Measurements from ENCODE around the gene IFT57.

The IFT57 gene

GRCh38 chr3:108241721-108242120 is 19.5 kb upstream of the IFT57 start:
- Histone ChIP-seq H3K4me1 (ENCODE audit: control insufficient read depth, insufficient read depth, low read length) (no peaks in the 10 kb centered on the region; the same call in 1 of the 2 replicates), H3K9me3 (ENCODE audit: control insufficient read depth, insufficient read depth, low read depth, low read length) (peaks cover 17% of the 10 kb centered on the region), H3K4me3 (ENCODE audit: low read depth, low read length) (no peak overlapping the region), H3K27me3 (ENCODE audit: control insufficient read depth, insufficient read depth, low read length) (no peaks in the 10 kb centered on the region), H3K27ac (ENCODE audit: low read depth, low read length) (no peak overlapping the region), H3K36me3 (ENCODE audit: control insufficient read depth, insufficient read depth, low read length) (no peaks in the 10 kb centered on the region), H3K9ac (ENCODE audit: low read length) (no peak overlapping the region)

GRCh38 chr3:108241146-108241545 is 18.9 kb upstream of the IFT57 start:
- no peaks in the 10 kb centered on the region; the same call in 1 of the 2 replicates for H3K4me1 ChIP-seq (ENCODE audit: control insufficient read depth, insufficient read depth, low read length)
- H3K27ac ChIP-seq (ENCODE audit: low read depth, low read length): no peak overlapping the region
- no peaks in the 10 kb centered on the region for H3K27me3 ChIP-seq (ENCODE audit: control insufficient read depth, insufficient read depth, low read length)
- no peak overlapping the region for H3K9ac ChIP-seq (ENCODE audit: low read length)
- H3K9me3 ChIP-seq (ENCODE audit: control insufficient read depth, insufficient read depth, low read depth, low read length): peaks cover 17% of the 10 kb centered on the region
- H3K36me3 ChIP-seq (ENCODE audit: control insufficient read depth, insufficient read depth, low read length): no peaks in the 10 kb centered on the region
- no peak overlapping the region for H3K4me3 ChIP-seq (ENCODE audit: low read depth, low read length)

DNA sequence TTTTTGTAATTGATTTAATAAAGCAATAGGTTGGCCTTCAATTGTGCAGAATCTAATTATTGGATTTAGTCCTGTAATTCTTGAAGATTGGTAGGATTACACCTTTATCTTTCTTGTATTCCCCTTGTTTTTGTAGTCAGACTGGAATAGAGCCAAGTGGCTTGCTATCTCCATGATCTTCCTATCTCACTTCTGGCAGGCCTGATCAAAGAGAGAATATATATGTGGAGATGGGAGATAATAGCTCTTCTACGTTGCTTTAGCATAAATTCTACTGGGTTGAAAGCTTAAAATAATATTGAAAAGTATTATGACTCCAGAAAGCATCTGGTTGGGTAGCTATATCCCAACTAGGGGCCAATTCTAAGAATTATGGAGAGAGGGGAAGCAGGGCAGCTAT is 16.9 kb upstream of the IFT57 start:
- H3K9ac ChIP-seq (ENCODE audit: low read length): no peak overlapping the region
- H3K36me3 ChIP-seq (ENCODE audit: control insufficient read depth, insufficient read depth, low read length): no peaks in the 10 kb centered on the region
- H3K9me3 ChIP-seq (ENCODE audit: control insufficient read depth, insufficient read depth, low read depth, low read length): peaks cover 3% of the 10 kb centered on the region; the same call in 1 of the 2 replicates
- no peaks in the 10 kb centered on the region; the same call in 1 of the 2 replicates for H3K4me1 ChIP-seq (ENCODE audit: control insufficient read depth, insufficient read depth, low read length)
- no peak overlapping the region for H3K27ac ChIP-seq (ENCODE audit: low read depth, low read length)
- H3K27me3 ChIP-seq (ENCODE audit: control insufficient read depth, insufficient read depth, low read length): no peaks in the 10 kb centered on the region
- no peak overlapping the region for H3K4me3 ChIP-seq (ENCODE audit: low read depth, low read length)

- Histone ChIP-seq H3K9ac (ENCODE audit: low read length) (no peak overlapping the region), H3K4me3 (ENCODE audit: low read depth, low read length) (no peak overlapping the region)
Observed at GRCh38 chr3:108235290-108235689, 13.1 kb upstream of the IFT57 start.

GRCh38 chr3:108234387-108234957 is 12.2 kb upstream of the IFT57 start:
- H3K4me1 ChIP-seq (ENCODE audit: control insufficient read depth, insufficient read depth, low read length): no peaks in the 10 kb centered on the region
- H3K4me3 ChIP-seq (ENCODE audit: low read depth, low read length): no peak overlapping the region
- no peaks in the 10 kb centered on the region for H3K36me3 ChIP-seq (ENCODE audit: control insufficient read depth, insufficient read depth, low read length)
- no peak overlapping the region for H3K27ac ChIP-seq (ENCODE audit: low read depth, low read length)
- H3K27me3 ChIP-seq (ENCODE audit: control insufficient read depth, insufficient read depth, low read length): no peaks in the 10 kb centered on the region
- no peak overlapping the region for H3K9ac ChIP-seq (ENCODE audit: low read length)
- no peaks in the 10 kb centered on the region for H3K9me3 ChIP-seq (ENCODE audit: control insufficient read depth, insufficient read depth, low read depth, low read length)

More at GRCh38 chr3:108235290-108235689, 13.1 kb upstream of the IFT57 start:
- no peak overlapping the region for H3K27ac ChIP-seq (ENCODE audit: low read depth, low read length)
- no peaks in the 10 kb centered on the region for H3K4me1 ChIP-seq (ENCODE audit: control insufficient read depth, insufficient read depth, low read length)
- H3K9me3 ChIP-seq (ENCODE audit: control insufficient read depth, insufficient read depth, low read depth, low read length): no peaks in the 10 kb centered on the region
- no peaks in the 10 kb centered on the region for H3K36me3 ChIP-seq (ENCODE audit: control insufficient read depth, insufficient read depth, low read length)
- H3K27me3 ChIP-seq (ENCODE audit: control insufficient read depth, insufficient read depth, low read length): no peaks in the 10 kb centered on the region

DNA sequence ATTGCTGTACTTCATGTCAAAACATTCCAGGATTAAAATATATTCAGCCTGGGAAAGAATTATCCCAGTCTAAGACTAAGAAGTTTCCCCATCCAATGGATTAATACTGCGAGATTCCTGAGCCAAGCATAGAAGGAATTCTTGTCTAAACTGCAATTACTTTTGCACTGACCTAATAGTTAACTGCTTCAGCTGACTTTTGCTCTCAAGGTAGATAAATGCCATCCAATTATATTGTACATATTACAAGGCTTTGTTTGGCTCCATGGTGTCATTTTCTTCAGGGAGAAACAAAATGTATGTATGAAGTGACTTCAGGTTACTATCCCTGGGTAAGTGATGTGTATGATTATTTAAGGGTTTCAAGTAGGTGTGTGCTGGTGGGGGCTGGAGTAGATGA is 6.1 kb upstream of the IFT57 start:
- Histone ChIP-seq H3K9me3 (ENCODE audit: control insufficient read depth, insufficient read depth, low read depth, low read length) (no peaks in the 10 kb centered on the region), H3K9ac (ENCODE audit: low read length) (no peak overlapping the region), H3K4me1 (ENCODE audit: control insufficient read depth, insufficient read depth, low read length) (no peaks in the 10 kb centered on the region; the same call in 1 of the 2 replicates), H3K36me3 (ENCODE audit: control insufficient read depth, insufficient read depth, low read length) (no peaks in the 10 kb centered on the region), H3K27me3 (ENCODE audit: control insufficient read depth, insufficient read depth, low read length) (peaks cover 5% of the 10 kb centered on the region; the same call in 1 of the 2 replicates), H3K4me3 (ENCODE audit: low read depth, low read length) (no peak overlapping the region), H3K27ac (ENCODE audit: low read depth, low read length) (no peak overlapping the region)

GRCh38 chr3:108227131-108227530 is 4.9 kb upstream of the IFT57 start:
- H3K4me3 ChIP-seq (ENCODE audit: low read depth, low read length): no peak overlapping the region

DNA sequence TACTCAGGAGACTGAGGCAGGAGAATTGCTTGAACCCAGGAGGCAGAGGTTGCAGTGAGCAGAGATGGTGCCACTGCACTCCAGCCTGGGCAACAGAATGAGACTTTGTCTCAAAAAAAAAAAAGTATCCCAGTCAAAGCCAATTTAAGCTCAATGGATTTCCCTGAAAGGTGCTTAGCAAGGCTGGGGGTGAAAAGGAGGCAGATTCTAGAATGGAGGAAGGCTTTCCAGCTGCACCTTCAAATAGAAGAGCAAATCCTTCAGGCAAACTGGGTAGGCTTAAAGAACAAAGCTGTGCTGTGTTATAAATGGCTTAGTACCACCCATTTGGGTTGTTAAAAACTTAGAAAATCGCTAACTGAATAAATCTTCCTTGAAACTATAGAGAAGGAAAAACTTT is 3.0 kb upstream of the IFT57 start:
- H3K9me3 ChIP-seq (ENCODE audit: control insufficient read depth, insufficient read depth, low read depth, low read length): no peaks in the 10 kb centered on the region
- H3K4me3 ChIP-seq (ENCODE audit: low read depth, low read length): no peak overlapping the region
- no peak overlapping the region for H3K9ac ChIP-seq (ENCODE audit: low read length)
- H3K27ac ChIP-seq (ENCODE audit: low read depth, low read length): no peak overlapping the region
- no peaks in the 10 kb centered on the region for H3K36me3 ChIP-seq (ENCODE audit: control insufficient read depth, insufficient read depth, low read length)
- H3K4me1 ChIP-seq (ENCODE audit: control insufficient read depth, insufficient read depth, low read length): peaks cover 8% of the 10 kb centered on the region; the same call in 1 of the 2 replicates
- peaks cover 5% of the 10 kb centered on the region; the same call in 1 of the 2 replicates for H3K27me3 ChIP-seq (ENCODE audit: control insufficient read depth, insufficient read depth, low read length)

More at GRCh38 chr3:108227131-108227530, 4.9 kb upstream of the IFT57 start:
- Histone ChIP-seq H3K27me3 (ENCODE audit: control insufficient read depth, insufficient read depth, low read length) (peaks cover 5% of the 10 kb centered on the region; the same call in 1 of the 2 replicates), H3K9ac (ENCODE audit: low read length) (no peak overlapping the region), H3K27ac (ENCODE audit: low read depth, low read length) (no peak overlapping the region), H3K36me3 (ENCODE audit: control insufficient read depth, insufficient read depth, low read length) (no peaks in the 10 kb centered on the region), H3K4me1 (ENCODE audit: control insufficient read depth, insufficient read depth, low read length) (peaks cover 8% of the 10 kb centered on the region; the same call in 1 of the 2 replicates), H3K9me3 (ENCODE audit: control insufficient read depth, insufficient read depth, low read depth, low read length) (no peaks in the 10 kb centered on the region)

- Histone ChIP-seq H3K4me1 (ENCODE audit: control insufficient read depth, insufficient read depth, low read length) (peaks cover 8% of the 10 kb centered on the region; the same call in 1 of the 2 replicates), H3K36me3 (ENCODE audit: control insufficient read depth, insufficient read depth, low read length) (no peaks in the 10 kb centered on the region), H3K9me3 (ENCODE audit: control insufficient read depth, insufficient read depth, low read depth, low read length) (no peaks in the 10 kb centered on the region), H3K27ac (ENCODE audit: low read depth, low read length) (no peak overlapping the region), H3K4me3 (ENCODE audit: low read depth, low read length) (no peak overlapping the region), H3K9ac (ENCODE audit: low read length) (no peak overlapping the region), H3K27me3 (ENCODE audit: control insufficient read depth, insufficient read depth, low read length) (peaks cover 5% of the 10 kb centered on the region; the same call in 1 of the 2 replicates)
Observed at GRCh38 chr3:108223928-108224327, 1.7 kb upstream of the IFT57 start.

GRCh38 chr3:108222853-108223565 is 785 bp upstream of the IFT57 start:
- Histone ChIP-seq H3K9ac (ENCODE audit: low read length) (peak overlapping the region; percentile 19), H3K27ac (ENCODE audit: low read depth, low read length) (no peak overlapping the region), H3K4me3 (ENCODE audit: low read depth, low read length) (peak overlapping the region; percentile 93), H3K4me1 (ENCODE audit: control insufficient read depth, insufficient read depth, low read length) (peaks cover 8% of the 10 kb centered on the region; the same call in 1 of the 2 replicates), H3K9me3 (ENCODE audit: control insufficient read depth, insufficient read depth, low read depth, low read length) (no peaks in the 10 kb centered on the region), H3K27me3 (ENCODE audit: control insufficient read depth, insufficient read depth, low read length) (peaks cover 5% of the 10 kb centered on the region; the same call in 1 of the 2 replicates), H3K36me3 (ENCODE audit: control insufficient read depth, insufficient read depth, low read length) (no peaks in the 10 kb centered on the region)

- Histone ChIP-seq H3K4me1 (ENCODE audit: control insufficient read depth, insufficient read depth, low read length) (peaks cover 8% of the 10 kb centered on the region; the same call in 1 of the 2 replicates), H3K27me3 (ENCODE audit: control insufficient read depth, insufficient read depth, low read length) (peaks cover 5% of the 10 kb centered on the region; the same call in 1 of the 2 replicates), H3K9ac (ENCODE audit: low read length) (no peak overlapping the region), H3K36me3 (ENCODE audit: control insufficient read depth, insufficient read depth, low read length) (no peaks in the 10 kb centered on the region), H3K4me3 (ENCODE audit: low read depth, low read length) (peak overlapping the region; percentile 93), H3K9me3 (ENCODE audit: control insufficient read depth, insufficient read depth, low read depth, low read length) (no peaks in the 10 kb centered on the region), H3K27ac (ENCODE audit: low read depth, low read length) (no peak overlapping the region)
Observed at GRCh38 chr3:108221393-108221792, 831 bp downstream of the IFT57 start.
